ENCODE measurements around the gene ASTN2. TPM values are rescaled to one million over a fixed set of nuclear protein-coding genes. Genes with fewer than 3 reads are reported as not detected.

Gene ASTN2
- total and polyA plus RNA-seq, 9 donors: 1.8 to 6.4 (median 3.2) TPM

GRCh38 chr9:116741086-116741740 is 673.6 kb downstream of the ASTN2 start:
- 78 to 86% (median 81%) methylated on average over 3 of the region's 3 CpGs for WGBS, 3 donors
- Histone ChIP-seq H3K27ac (no peak overlapping the region), H3K4me1 (ENCODE audit: insufficient read depth) (no peaks in the 10 kb centered on the region)

GRCh38 chr9:116737152-116737546 is 677.7 kb downstream of the ASTN2 start:
- H3K27ac ChIP-seq: no peak overlapping the region
- intact Hi-C loops (cut with DNase I): no loop called here
- peak; percentile 16 to 60 (median 37) for DNase-seq
- no peaks in the 10 kb centered on the region for H3K4me1 ChIP-seq (ENCODE audit: insufficient read depth)
- no peaks in the 10 kb centered on the region for H3K36me3 ChIP-seq
- no peaks in the 10 kb centered on the region for H3K9me3 ChIP-seq
- no peak overlapping the region for H3K4me3 ChIP-seq
- TF ChIP-seq, protein P1, sequence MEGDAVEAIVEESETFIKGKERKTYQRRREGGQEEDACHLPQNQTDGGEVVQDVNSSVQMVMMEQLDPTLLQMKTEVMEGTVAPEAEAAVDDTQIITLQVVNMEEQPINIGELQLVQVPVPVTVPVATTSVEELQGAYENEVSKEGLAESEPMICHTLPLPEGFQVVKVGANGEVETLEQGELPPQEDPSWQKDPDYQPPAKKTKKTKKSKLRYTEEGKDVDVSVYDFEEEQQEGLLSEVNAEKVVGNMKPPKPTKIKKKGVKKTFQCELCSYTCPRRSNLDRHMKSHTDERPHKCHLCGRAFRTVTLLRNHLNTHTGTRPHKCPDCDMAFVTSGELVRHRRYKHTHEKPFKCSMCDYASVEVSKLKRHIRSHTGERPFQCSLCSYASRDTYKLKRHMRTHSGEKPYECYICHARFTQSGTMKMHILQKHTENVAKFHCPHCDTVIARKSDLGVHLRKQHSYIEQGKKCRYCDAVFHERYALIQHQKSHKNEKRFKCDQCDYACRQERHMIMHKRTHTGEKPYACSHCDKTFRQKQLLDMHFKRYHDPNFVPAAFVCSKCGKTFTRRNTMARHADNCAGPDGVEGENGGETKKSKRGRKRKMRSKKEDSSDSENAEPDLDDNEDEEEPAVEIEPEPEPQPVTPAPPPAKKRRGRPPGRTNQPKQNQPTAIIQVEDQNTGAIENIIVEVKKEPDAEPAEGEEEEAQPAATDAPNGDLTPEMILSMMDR (IDR thresholded peaks at IDR 0.05): peak in 1 of 3 donors; percentile 7
- TF ChIP-seq EP300 (IDR thresholded peaks at IDR 0.05): no peak
- no peaks in the 10 kb centered on the region for H3K27me3 ChIP-seq
- WGBS, 3 donors: 11 to 18% (median 14%) methylated on average over 16 of the region's 16 CpGs

More at GRCh38 chr9:116741086-116741740, 673.6 kb downstream of the ASTN2 start:
- Histone ChIP-seq H3K27me3 (no peaks in the 10 kb centered on the region), H3K4me3 (no peak overlapping the region), H3K9me3 (no peaks in the 10 kb centered on the region), H3K36me3 (no peaks in the 10 kb centered on the region)
- no peak for DNase-seq
- TF ChIP-seq, protein P1 (IDR thresholded peaks at IDR 0.05): no peak
- TF ChIP-seq EP300 (IDR thresholded peaks at IDR 0.05) (no peak), POLR2A (IDR thresholded peaks at IDR 0.05) (no peak)
- intact Hi-C loops (cut with DNase I): no loop called here

DNA sequence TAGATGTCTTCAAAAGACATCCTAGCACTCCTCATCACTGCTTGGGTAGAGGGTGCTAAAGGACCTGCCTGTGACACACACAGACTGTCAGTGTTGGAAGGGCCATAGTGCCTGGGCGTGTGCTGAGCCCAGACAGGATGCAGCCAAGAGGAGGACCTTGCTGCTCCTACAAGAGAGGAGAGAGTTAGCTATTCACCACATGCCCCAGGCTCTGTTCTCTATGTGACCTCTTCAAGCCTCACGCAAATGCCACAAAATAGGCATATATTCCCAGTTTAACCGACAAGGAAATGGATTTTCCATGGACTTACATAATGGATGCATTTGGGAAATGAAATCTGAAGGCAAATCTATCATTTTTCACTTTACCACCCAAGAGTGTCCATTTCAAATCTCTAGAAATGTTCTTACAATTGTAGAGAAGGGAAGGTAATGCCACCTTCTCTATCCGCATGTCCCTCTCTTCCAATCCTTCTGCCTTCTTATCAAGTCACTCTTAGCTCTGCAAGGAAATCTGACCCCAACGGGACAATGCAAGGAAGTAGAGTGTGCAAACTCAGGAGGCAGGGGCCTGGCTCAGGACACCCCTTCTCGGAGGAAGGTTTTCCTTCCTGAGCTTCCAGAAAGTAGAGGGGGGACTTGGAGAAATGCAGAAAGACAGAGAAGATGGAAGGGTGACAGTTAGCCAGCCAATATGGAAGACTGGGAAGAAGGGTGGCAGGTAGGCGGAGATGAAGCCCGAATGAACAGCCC is 678.3 kb downstream of the ASTN2 start:
- intact Hi-C loops (cut with DNase I): no loop called here
- no peaks in the 10 kb centered on the region for H3K27me3 ChIP-seq
- 66 to 71% (median 68%) methylated on average over 8 of the region's 8 CpGs for WGBS, 3 donors
- TF ChIP-seq, protein P1 (IDR thresholded peaks at IDR 0.05): no peak
- no peak for TF ChIP-seq EP300 (IDR thresholded peaks at IDR 0.05)
- TF ChIP-seq POLR2A (IDR thresholded peaks at IDR 0.05): no peak
- no peaks in the 10 kb centered on the region for H3K9me3 ChIP-seq
- H3K4me1 ChIP-seq (ENCODE audit: insufficient read depth): no peaks in the 10 kb centered on the region
- H3K4me3 ChIP-seq: no peak overlapping the region
- no peak for DNase-seq
- H3K36me3 ChIP-seq: no peaks in the 10 kb centered on the region
- no peak overlapping the region for H3K27ac ChIP-seq

GRCh38 chr9:116733010-116733641 is 681.7 kb downstream of the ASTN2 start:
- Histone ChIP-seq H3K4me3 (no peak overlapping the region), H3K9me3 (no peaks in the 10 kb centered on the region), H3K27ac (no peak overlapping the region), H3K27me3 (no peaks in the 10 kb centered on the region), H3K36me3 (no peaks in the 10 kb centered on the region), H3K4me1 (ENCODE audit: insufficient read depth) (no peaks in the 10 kb centered on the region)
- intact Hi-C loops (cut with DNase I): no loop called here
- TF ChIP-seq EP300 (IDR thresholded peaks at IDR 0.05) (no peak), POLR2A (IDR thresholded peaks at IDR 0.05) (no peak)
- TF ChIP-seq, protein P1 (IDR thresholded peaks at IDR 0.05): no peak
- WGBS, 3 donors: 34 to 63% (median 35%) methylated on average over 9 of the region's 9 CpGs
- no peak for DNase-seq
